Hindlimb muscle (tissue), 1 donor: Measurements from ENCODE around the gene SPZ1. TPM values are rescaled to one million over a fixed set of nuclear protein-coding genes. Genes with fewer than 3 reads are reported as not detected.
A peak's percentile ranks its signal among the peaks of the same experiment; 100 is the strongest.
"Not testable (repeated sequence)": the region's sequence is repeated elsewhere in the genome, so short reads cannot be mapped to it uniquely, and the experiment has no call there.

Experiments used
- DNase-seq: peaks from one replicate; pipeline ENCODE4 v3.0.0-alpha.2; 2013
- polyA plus RNA-seq: library from polyadenylated mRNA; unstranded; fragments of 120-200 nt; gene quantifications from one replicate; pipeline ENCODE4 v1.2.1, GENCODE V29; 2013; ENCODE audit not compliant: insufficient read length

SPZ1 gene, protein sequence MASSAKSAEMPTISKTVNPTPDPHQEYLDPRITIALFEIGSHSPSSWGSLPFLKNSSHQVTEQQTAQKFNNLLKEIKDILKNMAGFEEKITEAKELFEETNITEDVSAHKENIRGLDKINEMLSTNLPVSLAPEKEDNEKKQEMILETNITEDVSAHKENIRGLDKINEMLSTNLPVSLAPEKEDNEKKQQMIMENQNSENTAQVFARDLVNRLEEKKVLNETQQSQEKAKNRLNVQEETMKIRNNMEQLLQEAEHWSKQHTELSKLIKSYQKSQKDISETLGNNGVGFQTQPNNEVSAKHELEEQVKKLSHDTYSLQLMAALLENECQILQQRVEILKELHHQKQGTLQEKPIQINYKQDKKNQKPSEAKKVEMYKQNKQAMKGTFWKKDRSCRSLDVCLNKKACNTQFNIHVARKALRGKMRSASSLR
- not detected for polyA plus RNA-seq

DNA sequence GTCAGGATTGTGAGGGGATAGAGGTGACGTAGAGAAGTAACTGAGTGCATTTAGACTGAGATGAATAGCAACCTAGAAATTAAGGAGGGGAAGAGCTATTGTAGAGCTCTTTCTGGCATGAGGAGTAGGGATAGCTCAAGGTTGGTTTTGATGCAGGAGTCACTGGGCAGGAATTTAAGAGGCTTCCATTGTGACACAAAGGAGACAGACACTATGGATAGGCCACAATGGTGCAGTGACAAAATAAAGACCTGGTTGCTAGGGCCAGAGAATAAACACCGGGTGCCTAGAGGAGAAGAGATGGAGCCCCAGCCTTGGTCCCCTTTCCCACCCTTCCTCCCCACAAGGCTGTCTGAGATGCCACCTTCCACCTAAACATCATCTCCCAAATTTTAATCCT, at the start of gene SPZ1:
SPZ1 (plus strand) TSS at position 301 of the 400 bp plus-strand sequence. CDS start 214 bp downstream, outside the sequence.
- DNase-seq, result no peak

GRCh38 chr5:80270543-80270942, 49.3 kb upstream of the SPZ1 start:
- not testable (repeated sequence) for DNase-seq

- peak; percentile 45 for DNase-seq
Observed at GRCh38 chr5:80275347-80275746, 44.5 kb upstream of the SPZ1 start.

GRCh38 chr5:80276186-80276585, 43.6 kb upstream of the SPZ1 start:
- DNase-seq, result no peak

GRCh38 chr5:80277191-80277590, 42.6 kb upstream of the SPZ1 start:
- DNase-seq, result no peak

- no peak for DNase-seq
Observed at GRCh38 chr5:80282054-80282453, 37.7 kb upstream of the SPZ1 start.

GRCh38 chr5:80283360-80283759, 36.4 kb upstream of the SPZ1 start:
- DNase-seq, result no peak

- DNase-seq, result no peak
Observed at GRCh38 chr5:80284720-80285119, 35.1 kb upstream of the SPZ1 start.

DNA sequence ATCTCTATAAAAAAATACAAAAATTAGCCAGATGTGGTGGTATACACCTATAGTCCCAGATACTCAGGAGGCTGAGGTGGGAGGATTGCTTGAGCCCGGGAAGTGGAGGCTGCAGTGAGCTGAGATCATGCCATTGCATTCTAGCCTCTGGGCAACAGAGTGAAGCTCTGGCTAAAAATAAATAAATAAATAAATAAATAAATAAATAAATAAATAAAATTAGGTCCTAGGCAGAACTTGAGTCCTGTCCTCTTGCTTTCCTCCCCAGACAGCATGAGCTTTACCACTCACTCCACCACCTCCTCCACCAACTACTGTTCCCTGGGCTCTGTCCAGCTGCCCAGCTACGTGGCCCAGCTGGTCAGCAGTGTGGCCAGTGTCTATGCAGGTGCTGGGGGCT, 31.6 kb upstream of the SPZ1 start:
- DNase-seq, result no peak

DNA sequence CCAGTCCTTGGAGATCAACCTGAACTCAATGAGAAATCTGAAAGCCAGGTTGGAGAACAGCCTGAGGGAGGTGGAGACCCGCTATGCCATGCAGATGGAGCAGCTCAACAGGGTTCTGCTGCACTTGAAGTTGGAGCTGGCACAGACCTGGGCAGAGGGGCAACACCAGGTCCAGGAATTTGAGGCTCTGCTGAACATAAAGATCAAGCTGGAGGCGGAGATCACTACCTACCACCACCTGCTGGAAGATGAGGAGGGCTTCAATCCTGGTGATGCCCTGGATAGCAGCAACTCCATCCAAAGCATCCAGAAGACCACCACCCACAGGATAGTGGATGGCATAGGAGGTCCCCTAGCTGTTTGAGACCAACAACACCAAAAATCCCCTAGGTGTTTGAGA, 30.5 kb upstream of the SPZ1 start:
- no peak for DNase-seq

DNA sequence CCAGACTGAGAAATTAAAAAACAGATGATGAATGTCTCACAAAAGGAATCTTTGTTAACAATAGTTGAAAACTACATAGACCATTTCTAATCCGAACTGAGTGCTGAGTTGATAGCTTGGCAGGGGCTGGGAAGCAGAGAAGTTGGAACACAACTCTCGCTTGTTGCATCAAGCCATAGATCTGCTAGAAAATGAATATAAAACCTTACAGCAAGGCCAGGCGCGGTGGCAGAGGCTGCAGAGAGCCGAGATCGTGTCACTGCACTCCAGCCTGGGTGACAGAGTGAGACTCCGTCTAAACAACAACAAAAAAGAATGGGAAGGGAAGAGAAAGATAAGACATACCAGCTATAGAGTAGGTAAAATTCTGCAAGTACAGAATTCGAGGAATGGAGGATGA, 28.0 kb upstream of the SPZ1 start:
- no peak for DNase-seq

GRCh38 chr5:80296121-80296520, 23.7 kb upstream of the SPZ1 start:
- peak; percentile 56 for DNase-seq

DNA sequence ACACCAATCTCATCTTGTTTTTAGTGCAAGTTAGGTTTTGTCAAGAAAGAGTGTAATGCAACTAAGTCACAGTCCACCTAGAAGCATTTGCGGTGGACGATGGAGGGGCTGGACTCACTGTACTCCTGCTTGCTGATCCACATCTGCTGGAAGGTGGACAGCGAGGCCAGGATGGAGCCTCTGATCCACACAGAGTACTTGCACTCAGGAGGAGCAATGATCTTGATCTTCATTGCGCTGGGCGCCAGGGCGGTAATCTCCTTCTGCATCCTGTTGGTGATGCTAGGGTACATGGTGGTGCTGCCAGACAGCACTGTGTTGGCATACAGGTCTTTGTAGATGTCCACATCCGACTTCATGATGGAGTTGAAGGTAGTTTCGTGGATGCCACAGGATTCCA, 20.2 kb upstream of the SPZ1 start:
- no peak for DNase-seq

DNA sequence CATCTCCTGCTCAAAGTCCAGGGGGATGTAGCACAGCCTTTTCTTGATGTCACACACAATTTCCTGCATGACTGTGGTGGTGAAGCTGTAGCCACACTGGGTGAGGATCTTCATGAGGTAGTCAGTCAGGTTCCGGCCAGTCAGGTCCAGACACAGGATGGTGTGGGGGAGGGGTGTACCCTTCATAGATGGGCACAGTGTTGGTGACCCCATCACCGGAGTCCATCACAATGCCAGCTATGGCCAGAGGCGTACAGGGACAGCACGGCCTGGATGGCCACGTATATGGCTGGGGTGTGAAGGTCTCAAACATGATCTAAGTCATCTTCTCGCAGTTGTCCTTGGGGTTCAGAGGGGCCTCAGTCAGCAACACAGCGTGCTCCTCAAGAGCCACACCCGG, 19.7 kb upstream of the SPZ1 start:
- no peak for DNase-seq

DNA sequence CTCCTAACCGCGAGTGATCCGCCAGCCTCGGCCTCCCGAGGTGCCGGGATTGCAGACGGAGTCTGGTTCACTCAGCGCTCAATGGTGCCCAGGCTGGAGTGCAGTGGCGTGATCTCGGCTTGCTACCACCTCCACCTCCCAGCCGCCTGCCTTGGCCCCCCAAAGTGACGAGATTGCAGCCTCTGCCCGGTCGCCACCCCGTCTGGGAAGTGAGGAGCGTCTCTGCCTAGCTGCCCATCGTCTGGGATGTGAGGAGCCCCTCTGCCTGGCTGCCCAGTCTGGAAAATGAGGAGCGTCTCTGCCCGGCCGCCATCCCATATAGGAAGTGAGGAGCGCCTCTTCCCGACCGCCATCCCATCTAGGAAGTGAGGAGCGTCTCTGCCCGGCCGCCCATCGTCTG, 19.0 kb upstream of the SPZ1 start:
- not testable (repeated sequence) for DNase-seq

DNA sequence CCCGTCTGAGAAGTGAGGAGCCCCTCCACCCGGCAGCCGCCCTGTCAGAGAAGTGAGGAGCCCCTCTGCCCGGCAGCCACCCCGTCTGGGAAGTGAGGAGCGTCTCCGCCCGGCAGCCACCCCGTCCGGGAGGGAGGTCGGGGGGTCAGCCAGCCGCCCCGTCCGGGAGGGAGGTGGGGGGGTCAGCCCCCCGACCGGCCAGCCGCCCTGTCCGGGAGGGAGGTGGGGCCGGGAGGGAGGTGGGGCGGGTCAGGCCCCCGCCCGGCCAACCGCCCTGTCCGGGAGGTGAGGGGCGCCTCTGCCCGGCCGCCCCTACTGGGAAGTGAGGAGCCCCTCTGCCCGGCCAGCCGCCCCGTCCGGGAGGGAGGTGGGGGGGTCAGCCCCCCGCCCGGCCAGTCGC, 18.5 kb upstream of the SPZ1 start:
- DNase-seq, result not testable (repeated sequence)

DNA sequence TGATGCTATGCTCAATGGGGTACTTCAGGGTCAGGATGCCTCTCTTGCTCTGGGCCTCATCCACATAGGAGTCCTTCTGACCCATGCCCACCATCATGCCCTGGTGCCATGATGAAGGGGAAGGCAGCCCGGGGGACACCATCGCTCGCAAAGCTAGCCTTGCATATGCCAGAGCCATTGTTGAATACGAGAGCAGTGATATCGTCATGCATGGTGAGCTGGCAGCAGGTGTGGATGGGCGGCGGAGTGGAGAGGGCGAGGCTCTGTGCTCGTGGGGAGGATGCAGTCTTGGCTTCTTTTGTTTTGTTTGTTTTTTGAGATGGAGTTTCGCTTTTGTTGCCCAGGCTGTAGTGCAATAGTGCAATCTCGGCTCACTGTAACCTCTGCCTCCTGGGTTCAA, 17.2 kb upstream of the SPZ1 start:
- no peak for DNase-seq

- DNase-seq, result no peak
Observed at GRCh38 chr5:80308526-80308925, 11.3 kb upstream of the SPZ1 start.

GRCh38 chr5:80309871-80310665, 9.7 kb upstream of the SPZ1 start:
- no peak for DNase-seq

GRCh38 chr5:80315244-80315643, 4.6 kb upstream of the SPZ1 start:
- DNase-seq, result no peak

- DNase-seq, result peak; percentile 22
Observed at GRCh38 chr5:80318212-80318611, 1.6 kb upstream of the SPZ1 start.

GRCh38 chr5:80324912-80325311, 5.1 kb downstream of the SPZ1 start:
- no peak for DNase-seq

DNA sequence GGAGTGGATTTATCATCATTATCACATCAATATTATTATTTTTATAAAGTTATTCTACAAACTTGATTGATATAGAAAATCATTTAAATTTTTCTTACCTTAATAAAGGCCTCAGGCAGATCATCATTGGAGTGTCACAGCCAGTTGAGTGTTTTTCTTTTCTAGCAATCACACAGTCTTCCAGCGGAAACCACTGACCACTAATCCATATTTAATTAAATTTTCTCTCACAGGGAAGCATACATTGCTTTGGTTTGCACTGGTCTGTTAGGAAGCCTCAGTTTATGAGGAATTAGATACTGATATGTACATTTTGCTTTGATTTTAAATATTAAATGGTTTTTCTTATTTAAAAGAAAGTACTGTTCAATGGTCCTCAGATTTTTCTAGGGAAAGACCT, 6.7 kb downstream of the SPZ1 start:
- DNase-seq, result no peak

DNA sequence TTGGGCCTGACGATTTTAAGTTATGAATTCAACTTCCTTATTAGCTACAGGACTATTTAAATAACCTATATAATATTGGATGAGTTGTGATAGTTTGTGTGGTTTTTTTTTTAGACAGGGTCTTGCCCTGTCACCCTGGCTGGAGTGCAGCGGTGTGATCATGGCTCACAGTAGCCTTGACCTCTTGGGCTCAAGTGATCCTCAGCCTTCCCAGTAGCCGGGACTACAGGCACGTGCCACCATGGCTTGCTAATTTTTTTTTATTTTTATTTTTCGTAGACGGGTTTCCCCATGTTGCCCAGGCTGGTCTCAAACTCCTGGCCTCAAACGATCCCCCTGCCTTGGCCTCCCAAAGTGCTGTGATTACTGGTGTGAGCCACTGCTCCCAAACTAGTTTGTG, 17.6 kb downstream of the SPZ1 start:
- DNase-seq, result no peak
